Measurements from ENCODE around the gene RBM18.

RBM18 gene

GRCh38 chr9:122188369-122188768, 76.3 kb downstream of the RBM18 start:
- H3K4me3 ChIP-seq (ENCODE audit: low read depth, low read length): no peak overlapping the region
- peaks cover 13% of the 10 kb centered on the region for H3K4me1 ChIP-seq (ENCODE audit: control insufficient read depth, insufficient read depth, low read length)
- H3K27ac ChIP-seq (ENCODE audit: low read depth, low read length): no peak overlapping the region
- H3K27me3 ChIP-seq (ENCODE audit: control insufficient read depth, insufficient read depth, low read length): no peaks in the 10 kb centered on the region
- H3K9ac ChIP-seq (ENCODE audit: low read depth, low read length): no peak overlapping the region
- H3K36me3 ChIP-seq (ENCODE audit: control insufficient read depth, insufficient read depth, low read length): no peaks in the 10 kb centered on the region
- no peaks in the 10 kb centered on the region for H3K9me3 ChIP-seq (ENCODE audit: control insufficient read depth, insufficient read depth, low read length)
